Measurements from ENCODE around the gene FRMD4A.

FRMD4A gene

GRCh38 chr10:14056610-14057332 lies 274.0 kb downstream of the FRMD4A start:
- no peak for DNase-seq
- H2AFZ ChIP-seq (ENCODE audit: low read length) = no peak overlapping the region
- no peak overlapping the region for H3K27ac ChIP-seq (ENCODE audit: low read length)
- H3K27me3 ChIP-seq (replicated peaks; ENCODE audit: insufficient read depth, low read length) = no peaks in the 10 kb centered on the region
- no peaks in the 10 kb centered on the region for H3K79me2 ChIP-seq (ENCODE audit: low read length)
- H4K20me1 ChIP-seq (ENCODE audit: insufficient read depth, low read length) = no peaks in the 10 kb centered on the region
- no peaks in the 10 kb centered on the region for H3K36me3 ChIP-seq (replicated peaks; ENCODE audit: insufficient read depth, low read length)
- no peak overlapping the region for H3K9ac ChIP-seq (ENCODE audit: low read length)
- TF ChIP-seq EZH2 (optimal IDR thresholded peaks at IDR 0.05; ENCODE audit: low read depth, low read length) (no peak), EZH2phosphoT487 (IDR thresholded peaks at IDR 0.05; ENCODE audit: low read length) (no peak)
- TF ChIP-seq, protein P1, sequence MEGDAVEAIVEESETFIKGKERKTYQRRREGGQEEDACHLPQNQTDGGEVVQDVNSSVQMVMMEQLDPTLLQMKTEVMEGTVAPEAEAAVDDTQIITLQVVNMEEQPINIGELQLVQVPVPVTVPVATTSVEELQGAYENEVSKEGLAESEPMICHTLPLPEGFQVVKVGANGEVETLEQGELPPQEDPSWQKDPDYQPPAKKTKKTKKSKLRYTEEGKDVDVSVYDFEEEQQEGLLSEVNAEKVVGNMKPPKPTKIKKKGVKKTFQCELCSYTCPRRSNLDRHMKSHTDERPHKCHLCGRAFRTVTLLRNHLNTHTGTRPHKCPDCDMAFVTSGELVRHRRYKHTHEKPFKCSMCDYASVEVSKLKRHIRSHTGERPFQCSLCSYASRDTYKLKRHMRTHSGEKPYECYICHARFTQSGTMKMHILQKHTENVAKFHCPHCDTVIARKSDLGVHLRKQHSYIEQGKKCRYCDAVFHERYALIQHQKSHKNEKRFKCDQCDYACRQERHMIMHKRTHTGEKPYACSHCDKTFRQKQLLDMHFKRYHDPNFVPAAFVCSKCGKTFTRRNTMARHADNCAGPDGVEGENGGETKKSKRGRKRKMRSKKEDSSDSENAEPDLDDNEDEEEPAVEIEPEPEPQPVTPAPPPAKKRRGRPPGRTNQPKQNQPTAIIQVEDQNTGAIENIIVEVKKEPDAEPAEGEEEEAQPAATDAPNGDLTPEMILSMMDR (IDR thresholded peaks at IDR 0.05; ENCODE audit: low read length) = no peak
- H3K4me1 ChIP-seq (ENCODE audit: low read length) = no peaks in the 10 kb centered on the region
- H3F3A ChIP-seq (ENCODE audit: insufficient read depth, low read length) = no peaks in the 10 kb centered on the region
- H3K4me2 ChIP-seq (ENCODE audit: low read depth, low read length) = no peak overlapping the region
- no peaks in the 10 kb centered on the region for H3K9me3 ChIP-seq (replicated peaks; ENCODE audit: insufficient read depth, low read length)
- no peak overlapping the region for H3K4me3 ChIP-seq (ENCODE audit: low read length)
- no peaks in the 10 kb centered on the region for H3K9me2 ChIP-seq (replicated peaks; ENCODE audit: insufficient read depth, low read length)

- H3K4me1 ChIP-seq (ENCODE audit: low read length) = no peaks in the 10 kb centered on the region
- H3K9ac ChIP-seq (ENCODE audit: low read length) = no peak overlapping the region
- H3K36me3 ChIP-seq (replicated peaks; ENCODE audit: insufficient read depth, low read length) = no peaks in the 10 kb centered on the region
- no peaks in the 10 kb centered on the region for H3K79me2 ChIP-seq (ENCODE audit: low read length)
- H3K4me2 ChIP-seq (ENCODE audit: low read depth, low read length) = no peak overlapping the region
- no peaks in the 10 kb centered on the region for H3K9me2 ChIP-seq (replicated peaks; ENCODE audit: insufficient read depth, low read length)
- H3K27me3 ChIP-seq (replicated peaks; ENCODE audit: insufficient read depth, low read length) = no peaks in the 10 kb centered on the region
- no peaks in the 10 kb centered on the region for H3F3A ChIP-seq (ENCODE audit: insufficient read depth, low read length)
- no peak for TF ChIP-seq EZH2 (optimal IDR thresholded peaks at IDR 0.05; ENCODE audit: low read depth, low read length)
- no peak for TF ChIP-seq EZH2phosphoT487 (IDR thresholded peaks at IDR 0.05; ENCODE audit: low read length)
- TF ChIP-seq, protein P1 (IDR thresholded peaks at IDR 0.05; ENCODE audit: low read length) = no peak
- H2AFZ ChIP-seq (ENCODE audit: low read length) = no peak overlapping the region
- H3K27ac ChIP-seq (ENCODE audit: low read length) = no peak overlapping the region
- no peak for DNase-seq
- H4K20me1 ChIP-seq (ENCODE audit: insufficient read depth, low read length) = no peaks in the 10 kb centered on the region
- no peaks in the 10 kb centered on the region for H3K9me3 ChIP-seq (replicated peaks; ENCODE audit: insufficient read depth, low read length)
- no peak overlapping the region for H3K4me3 ChIP-seq (ENCODE audit: low read length)
These were observed 277.8 kb downstream of the FRMD4A start for GRCh38 chr10:14052931-14053330.

DNA sequence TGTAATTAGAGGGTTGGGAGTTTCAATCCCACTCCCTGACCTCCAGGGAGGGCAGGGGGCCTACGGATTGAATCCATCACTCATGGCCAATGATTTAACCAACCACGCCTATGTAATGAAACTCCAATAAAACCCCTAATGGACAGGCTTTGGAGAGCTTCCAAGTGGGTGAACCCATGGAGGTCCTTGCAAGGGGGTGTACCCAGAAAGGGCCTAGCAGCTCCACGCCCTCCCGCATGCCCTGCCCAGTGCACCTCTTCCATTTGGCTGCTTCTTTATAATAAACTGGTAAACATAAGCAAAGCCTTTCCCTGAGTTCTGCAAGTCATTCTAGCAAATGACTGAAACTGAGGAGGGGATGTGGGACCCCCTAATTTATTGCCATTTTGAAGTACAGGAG lies 280.1 kb downstream of the FRMD4A start:
- Histone ChIP-seq H3K27ac (ENCODE audit: low read length) (no peak overlapping the region), H3K9me2 (replicated peaks; ENCODE audit: insufficient read depth, low read length) (no peaks in the 10 kb centered on the region), H3K36me3 (replicated peaks; ENCODE audit: insufficient read depth, low read length) (no peaks in the 10 kb centered on the region), H3F3A (ENCODE audit: insufficient read depth, low read length) (no peaks in the 10 kb centered on the region), H3K79me2 (ENCODE audit: low read length) (no peaks in the 10 kb centered on the region), H3K9me3 (replicated peaks; ENCODE audit: insufficient read depth, low read length) (no peaks in the 10 kb centered on the region), H3K4me2 (ENCODE audit: low read depth, low read length) (no peak overlapping the region), H4K20me1 (ENCODE audit: insufficient read depth, low read length) (no peaks in the 10 kb centered on the region), H3K27me3 (replicated peaks; ENCODE audit: insufficient read depth, low read length) (no peaks in the 10 kb centered on the region), H3K4me3 (ENCODE audit: low read length) (no peak overlapping the region), H3K4me1 (ENCODE audit: low read length) (no peaks in the 10 kb centered on the region), H2AFZ (ENCODE audit: low read length) (no peak overlapping the region), H3K9ac (ENCODE audit: low read length) (no peak overlapping the region)
- no peak for TF ChIP-seq EZH2phosphoT487 (IDR thresholded peaks at IDR 0.05; ENCODE audit: low read length)
- TF ChIP-seq, protein P1 (IDR thresholded peaks at IDR 0.05; ENCODE audit: low read length) = no peak
- TF ChIP-seq EZH2 (optimal IDR thresholded peaks at IDR 0.05; ENCODE audit: low read depth, low read length) = no peak
- no peak for DNase-seq

Measured in MM.1S (cell line).